ENCODE results near the gene FGF8. TPM values are rescaled to one million over a fixed set of nuclear protein-coding genes. Genes with fewer than 3 reads are reported as not detected.

The FGF8 gene
- total and polyA plus RNA-seq, 4 donors: 0.42 TPM; not detected in 3

- H3K9ac ChIP-seq (ENCODE audit: low read depth in 1 of 2, low read length in 2 of 2): no peak overlapping the region
- TF ChIP-seq, protein P1, sequence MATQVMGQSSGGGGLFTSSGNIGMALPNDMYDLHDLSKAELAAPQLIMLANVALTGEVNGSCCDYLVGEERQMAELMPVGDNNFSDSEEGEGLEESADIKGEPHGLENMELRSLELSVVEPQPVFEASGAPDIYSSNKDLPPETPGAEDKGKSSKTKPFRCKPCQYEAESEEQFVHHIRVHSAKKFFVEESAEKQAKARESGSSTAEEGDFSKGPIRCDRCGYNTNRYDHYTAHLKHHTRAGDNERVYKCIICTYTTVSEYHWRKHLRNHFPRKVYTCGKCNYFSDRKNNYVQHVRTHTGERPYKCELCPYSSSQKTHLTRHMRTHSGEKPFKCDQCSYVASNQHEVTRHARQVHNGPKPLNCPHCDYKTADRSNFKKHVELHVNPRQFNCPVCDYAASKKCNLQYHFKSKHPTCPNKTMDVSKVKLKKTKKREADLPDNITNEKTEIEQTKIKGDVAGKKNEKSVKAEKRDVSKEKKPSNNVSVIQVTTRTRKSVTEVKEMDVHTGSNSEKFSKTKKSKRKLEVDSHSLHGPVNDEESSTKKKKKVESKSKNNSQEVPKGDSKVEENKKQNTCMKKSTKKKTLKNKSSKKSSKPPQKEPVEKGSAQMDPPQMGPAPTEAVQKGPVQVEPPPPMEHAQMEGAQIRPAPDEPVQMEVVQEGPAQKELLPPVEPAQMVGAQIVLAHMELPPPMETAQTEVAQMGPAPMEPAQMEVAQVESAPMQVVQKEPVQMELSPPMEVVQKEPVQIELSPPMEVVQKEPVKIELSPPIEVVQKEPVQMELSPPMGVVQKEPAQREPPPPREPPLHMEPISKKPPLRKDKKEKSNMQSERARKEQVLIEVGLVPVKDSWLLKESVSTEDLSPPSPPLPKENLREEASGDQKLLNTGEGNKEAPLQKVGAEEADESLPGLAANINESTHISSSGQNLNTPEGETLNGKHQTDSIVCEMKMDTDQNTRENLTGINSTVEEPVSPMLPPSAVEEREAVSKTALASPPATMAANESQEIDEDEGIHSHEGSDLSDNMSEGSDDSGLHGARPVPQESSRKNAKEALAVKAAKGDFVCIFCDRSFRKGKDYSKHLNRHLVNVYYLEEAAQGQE (IDR thresholded peaks at IDR 0.05): no peak
- TF ChIP-seq ATF3 (IDR thresholded peaks at IDR 0.05): no peak
- no peak overlapping the region for H3K27ac ChIP-seq (ENCODE audit: low read depth in 1 of 2, low read length in 2 of 2)
- no peak for DNase-seq (ENCODE audit: low spot score)
- no peak overlapping the region for H3K4me3 ChIP-seq (ENCODE audit: low read depth in 1 of 3, low read length in 3 of 3)
- H3K27me3 ChIP-seq (ENCODE audit: control insufficient read depth in 4 of 4, insufficient read depth in 4 of 4, low read length in 3 of 4): peaks cover 0 to 11% (median 3%) of the 10 kb centered on the region in 4 donors
- peaks cover 0 to 10% (median 3%) of the 10 kb centered on the region in 4 donors for H3K4me1 ChIP-seq (ENCODE audit: control insufficient read depth in 4 of 4, insufficient read depth in 4 of 4, low read length in 3 of 4)
- no peaks in the 10 kb centered on the region for H3K9me3 ChIP-seq (ENCODE audit: control insufficient read depth in 4 of 4, low read length in 3 of 4)
- H3K36me3 ChIP-seq (ENCODE audit: control insufficient read depth in 4 of 4, insufficient read depth in 3 of 4, low read depth in 1 of 4, low read length in 3 of 4): no peaks in the 10 kb centered on the region
- WGBS: 83% methylated on average over 41 of the region's 41 CpGs
These were observed 5.3 kb downstream of the FGF8 start for GRCh38 chr10:101770331-101771215.

DNA sequence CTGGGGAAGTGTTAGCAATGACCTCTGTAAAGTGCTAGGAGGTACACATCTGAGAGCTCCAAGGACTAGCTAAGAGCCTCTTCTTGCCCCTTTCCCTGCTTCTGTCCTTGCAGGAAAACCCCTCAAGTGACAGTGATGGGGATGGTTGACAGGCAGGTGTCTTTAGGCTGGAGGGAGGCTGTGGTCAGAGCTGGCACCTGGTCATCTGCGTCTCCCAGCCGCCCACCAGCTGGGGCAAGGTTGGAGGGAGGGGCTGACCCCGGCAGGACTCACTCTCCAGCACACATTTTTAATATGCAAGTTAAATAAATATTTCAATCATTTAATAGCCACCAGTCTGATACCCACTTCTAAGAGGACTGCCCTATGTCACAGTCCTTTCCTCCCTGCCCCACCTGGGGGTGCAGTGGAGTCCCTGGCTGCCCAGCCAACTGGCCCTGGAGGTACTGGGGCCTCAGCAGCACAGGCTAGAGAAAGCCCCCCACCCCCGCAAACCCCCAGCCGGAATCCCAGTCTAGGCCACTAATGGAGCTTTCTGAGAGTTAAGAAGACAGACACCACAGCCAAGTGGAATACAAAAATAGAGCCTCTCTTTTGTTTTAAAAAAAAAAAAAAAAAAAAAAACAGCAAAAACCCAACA, 6.3 kb downstream of the FGF8 start:
- Histone ChIP-seq H3K9me3 (ENCODE audit: control insufficient read depth in 4 of 4, low read length in 3 of 4) (no peaks in the 10 kb centered on the region), H3K9ac (ENCODE audit: low read depth in 1 of 2, low read length in 2 of 2) (no peak overlapping the region), H3K4me3 (ENCODE audit: low read depth in 1 of 3, low read length in 3 of 3) (no peak overlapping the region), H3K27ac (ENCODE audit: low read depth in 1 of 2, low read length in 2 of 2) (no peak overlapping the region), H3K27me3 (ENCODE audit: control insufficient read depth in 4 of 4, insufficient read depth in 4 of 4, low read length in 3 of 4) (peaks cover 0 to 11% (median 3%) of the 10 kb centered on the region in 4 donors), H3K36me3 (ENCODE audit: control insufficient read depth in 4 of 4, insufficient read depth in 3 of 4, low read depth in 1 of 4, low read length in 3 of 4) (no peaks in the 10 kb centered on the region), H3K4me1 (ENCODE audit: control insufficient read depth in 4 of 4, insufficient read depth in 4 of 4, low read length in 3 of 4) (peaks cover 0 to 2% (median under 1%) of the 10 kb centered on the region in 4 donors)
- no peak for DNase-seq (ENCODE audit: low spot score)
- TF ChIP-seq FOXA1 (IDR thresholded peaks at IDR 0.05) (no peak), TAF1 (conservative IDR thresholded peaks at IDR 0.05) (no peak), RXRA (IDR thresholded peaks at IDR 0.05) (no peak)
- TF ChIP-seq, protein P2, sequence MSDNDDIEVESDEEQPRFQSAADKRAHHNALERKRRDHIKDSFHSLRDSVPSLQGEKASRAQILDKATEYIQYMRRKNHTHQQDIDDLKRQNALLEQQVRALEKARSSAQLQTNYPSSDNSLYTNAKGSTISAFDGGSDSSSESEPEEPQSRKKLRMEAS (IDR thresholded peaks at IDR 0.05): no peak
- 80% methylated on average over 5 of the region's 5 CpGs for WGBS

GRCh38 chr10:101768791-101769170, 7.1 kb downstream of the FGF8 start:
- H3K27me3 ChIP-seq (ENCODE audit: control insufficient read depth in 4 of 4, insufficient read depth in 4 of 4, low read length in 3 of 4): peaks cover 0 to 11% (median 3%) of the 10 kb centered on the region in 4 donors

More at GRCh38 chr10:101768791-101769170, 7.1 kb downstream of the FGF8 start:
- Histone ChIP-seq H3K4me3 (ENCODE audit: low read depth in 1 of 3, low read length in 3 of 3) (no peak overlapping the region), H3K9me3 (ENCODE audit: control insufficient read depth in 4 of 4, low read length in 3 of 4) (no peaks in the 10 kb centered on the region), H3K27ac (ENCODE audit: low read depth in 1 of 2, low read length in 2 of 2) (no peak overlapping the region), H3K9ac (ENCODE audit: low read depth in 1 of 2, low read length in 2 of 2) (no peak overlapping the region), H3K4me1 (ENCODE audit: control insufficient read depth in 4 of 4, insufficient read depth in 4 of 4, low read length in 3 of 4) (no peaks in the 10 kb centered on the region), H3K36me3 (ENCODE audit: control insufficient read depth in 4 of 4, insufficient read depth in 3 of 4, low read depth in 1 of 4, low read length in 3 of 4) (no peaks in the 10 kb centered on the region)
- TF ChIP-seq RAD21 (IDR thresholded peaks at IDR 0.05): no peak
- TF ChIP-seq RXRA (IDR thresholded peaks at IDR 0.05): no peak
- TF ChIP-seq, protein P3, sequence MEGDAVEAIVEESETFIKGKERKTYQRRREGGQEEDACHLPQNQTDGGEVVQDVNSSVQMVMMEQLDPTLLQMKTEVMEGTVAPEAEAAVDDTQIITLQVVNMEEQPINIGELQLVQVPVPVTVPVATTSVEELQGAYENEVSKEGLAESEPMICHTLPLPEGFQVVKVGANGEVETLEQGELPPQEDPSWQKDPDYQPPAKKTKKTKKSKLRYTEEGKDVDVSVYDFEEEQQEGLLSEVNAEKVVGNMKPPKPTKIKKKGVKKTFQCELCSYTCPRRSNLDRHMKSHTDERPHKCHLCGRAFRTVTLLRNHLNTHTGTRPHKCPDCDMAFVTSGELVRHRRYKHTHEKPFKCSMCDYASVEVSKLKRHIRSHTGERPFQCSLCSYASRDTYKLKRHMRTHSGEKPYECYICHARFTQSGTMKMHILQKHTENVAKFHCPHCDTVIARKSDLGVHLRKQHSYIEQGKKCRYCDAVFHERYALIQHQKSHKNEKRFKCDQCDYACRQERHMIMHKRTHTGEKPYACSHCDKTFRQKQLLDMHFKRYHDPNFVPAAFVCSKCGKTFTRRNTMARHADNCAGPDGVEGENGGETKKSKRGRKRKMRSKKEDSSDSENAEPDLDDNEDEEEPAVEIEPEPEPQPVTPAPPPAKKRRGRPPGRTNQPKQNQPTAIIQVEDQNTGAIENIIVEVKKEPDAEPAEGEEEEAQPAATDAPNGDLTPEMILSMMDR (IDR thresholded peaks at IDR 0.05; ENCODE audit: low read depth, low read length, missing input control): no peak
- TF ChIP-seq, protein P2 (IDR thresholded peaks at IDR 0.05): no peak
- no peak for TF ChIP-seq TAF1 (conservative IDR thresholded peaks at IDR 0.05)
- TF ChIP-seq YY1 (IDR thresholded peaks at IDR 0.05): no peak
- TF ChIP-seq FOXA2 (IDR thresholded peaks at IDR 0.05): no peak
- TF ChIP-seq HNF4G (IDR thresholded peaks at IDR 0.05): no peak
- no peak for TF ChIP-seq HNF4A (conservative IDR thresholded peaks at IDR 0.05)
- no peak for DNase-seq (ENCODE audit: low spot score)
- 85% methylated on average over 8 of the region's 8 CpGs for WGBS

Data from liver (tissue), 9 donors.